HepG2 (cell line): Measurements from ENCODE around the gene PRR12. TPM values are rescaled to one million over a fixed set of nuclear protein-coding genes. Genes with fewer than 3 reads are reported as not detected.

Experiments
- ADNP ChIP-seq: sonication (generic); formaldehyde crosslinking; IDR thresholded peaks from 2 replicates; pipeline ENCODE4 v1.4.0; 2020; ENCODE audit warnings: missing genetic modification reagents
- CCAR2 ChIP-seq: fragments of 200-400 bp; formaldehyde crosslinking; optimal IDR thresholded peaks from 2 replicates; pipeline ENCODE3; 2018; ENCODE audit warnings: low read depth, mild to moderate bottlenecking, low read length, moderate library complexity
- HNRNPUL1 ChIP-seq: fragments of 200-400 bp; formaldehyde crosslinking; IDR thresholded peaks from 2 replicates; pipeline ENCODE4 v1.6.1; 2017; ENCODE audit warnings: low read depth, mild to moderate bottlenecking, low read length, moderate library complexity
- POLR2A ChIP-seq, 2 experiments: IDR thresholded peaks; 2 replicates each; pipeline ENCODE4 v1.6.1; 2011; ENCODE audit warnings: low read depth in 2 of 2, low read length in 2 of 2, mild to moderate bottlenecking in 1 of 2, moderate library complexity in 1 of 2; ENCODE audit not compliant: insufficient read depth in 1 of 2
- TOE1 ChIP-seq: sonication (generic); formaldehyde crosslinking; IDR thresholded peaks from 2 replicates; pipeline ENCODE4 v1.4.0; 2020; ENCODE audit warnings: mild to moderate bottlenecking, missing genetic modification reagents
- ZNF547 ChIP-seq: sonication (generic); formaldehyde crosslinking; IDR thresholded peaks from 2 replicates; pipeline ENCODE4 v1.5.1; 2020; ENCODE audit warnings: mild to moderate bottlenecking, missing genetic modification reagents
- ZNF660 ChIP-seq: sonication (generic); formaldehyde crosslinking; IDR thresholded peaks from 2 replicates; pipeline ENCODE4 v1.5.1; 2020; ENCODE audit warnings: mild to moderate bottlenecking, low read depth, missing genetic modification reagents, borderline replicate concordance
- ZNF672 ChIP-seq: sonication (generic); formaldehyde crosslinking; IDR thresholded peaks from 2 replicates; pipeline ENCODE4 v1.8.1; 2022; ENCODE audit warnings: missing genetic modification reagents
- ZNF775 ChIP-seq: sonication (generic); formaldehyde crosslinking; IDR thresholded peaks from 2 replicates; pipeline ENCODE4 v1.4.0; 2020; ENCODE audit warnings: missing genetic modification reagents, mild to moderate bottlenecking, moderate library complexity, borderline replicate concordance
- polyA plus RNA-seq, 8 experiments: library from polyadenylated mRNA; depleted of rRNA in 3 of 8; stranded (reverse) in 7 of 8; unstranded in 1 of 8; fragments of >200 nt; fragmentation: Illumina TruSeq in 4 of 8; extraction: Trizol in 4 of 8; gene quantifications; 2 replicates each; pipeline versions ENCODE4 v1.2.1 to v1.2.3, GENCODE V29; 2011 to 2016; ENCODE audit warnings: low read depth in 4 of 8, missing spikeins in 1 of 8, mixed read lengths in 1 of 8; ENCODE audit not compliant: insufficient read depth in 1 of 8
- total RNA-seq, 5 experiments: library from RNA; depleted of rRNA; stranded (reverse); fragments of >200 nt; fragmentation: Illumina TruSeq; extraction: Trizol; gene quantifications; 2 replicates each; pipeline ENCODE4 v1.2.3, GENCODE V29; 2016; ENCODE audit warnings: low read depth in 1 of 5
- TF ChIP-seq, protein P1 (sequence below): sonication (generic); formaldehyde crosslinking; IDR thresholded peaks from 2 replicates; pipeline ENCODE4 v1.4.0; 2020; ENCODE audit warnings: low read depth, missing genetic modification reagents
- TF ChIP-seq, protein P2 (sequence below): sonication (generic); formaldehyde crosslinking; IDR thresholded peaks from 2 replicates; pipeline ENCODE4 v1.5.0; 2020; ENCODE audit warnings: missing genetic modification reagents
- TF ChIP-seq, protein P3 (sequence below): sonication (generic); formaldehyde crosslinking; IDR thresholded peaks from 2 replicates; pipeline ENCODE4 v1.4.0; 2020; ENCODE audit warnings: missing genetic modification reagents, mild to moderate bottlenecking, borderline replicate concordance
- TF ChIP-seq, protein P4 (sequence below): sonication (generic); formaldehyde crosslinking; IDR thresholded peaks from 2 replicates; pipeline ENCODE4 v1.8.1; 2023; ENCODE audit warnings: missing genetic modification reagents, inconsistent platforms, borderline replicate concordance
- TF ChIP-seq, protein P5 (sequence below), 2 experiments: sonication (generic) in 1 of 2; formaldehyde crosslinking in 1 of 2; IDR thresholded peaks; 2 replicates each; pipeline versions ENCODE4 v1.4.0 to v1.6.1; 2018 to 2020; ENCODE audit warnings: missing genetic modification reagents in 2 of 2, borderline replicate concordance in 1 of 2, low read depth in 1 of 2, mild to moderate bottlenecking in 1 of 2, missing biosample characterization in 1 of 2
- TF ChIP-seq, protein P6 (sequence below): sonication (generic); formaldehyde crosslinking; IDR thresholded peaks from 2 replicates; pipeline ENCODE4 v1.4.0; 2020; ENCODE audit warnings: mild to moderate bottlenecking, missing genetic modification reagents

Gene PRR12
- total and polyA plus RNA-seq, 2 of the 13 experiments (the other 11 are each of a cell fraction or from before 2014, with no cell fraction given): 0.62 to 1.5 TPM

DNA sequence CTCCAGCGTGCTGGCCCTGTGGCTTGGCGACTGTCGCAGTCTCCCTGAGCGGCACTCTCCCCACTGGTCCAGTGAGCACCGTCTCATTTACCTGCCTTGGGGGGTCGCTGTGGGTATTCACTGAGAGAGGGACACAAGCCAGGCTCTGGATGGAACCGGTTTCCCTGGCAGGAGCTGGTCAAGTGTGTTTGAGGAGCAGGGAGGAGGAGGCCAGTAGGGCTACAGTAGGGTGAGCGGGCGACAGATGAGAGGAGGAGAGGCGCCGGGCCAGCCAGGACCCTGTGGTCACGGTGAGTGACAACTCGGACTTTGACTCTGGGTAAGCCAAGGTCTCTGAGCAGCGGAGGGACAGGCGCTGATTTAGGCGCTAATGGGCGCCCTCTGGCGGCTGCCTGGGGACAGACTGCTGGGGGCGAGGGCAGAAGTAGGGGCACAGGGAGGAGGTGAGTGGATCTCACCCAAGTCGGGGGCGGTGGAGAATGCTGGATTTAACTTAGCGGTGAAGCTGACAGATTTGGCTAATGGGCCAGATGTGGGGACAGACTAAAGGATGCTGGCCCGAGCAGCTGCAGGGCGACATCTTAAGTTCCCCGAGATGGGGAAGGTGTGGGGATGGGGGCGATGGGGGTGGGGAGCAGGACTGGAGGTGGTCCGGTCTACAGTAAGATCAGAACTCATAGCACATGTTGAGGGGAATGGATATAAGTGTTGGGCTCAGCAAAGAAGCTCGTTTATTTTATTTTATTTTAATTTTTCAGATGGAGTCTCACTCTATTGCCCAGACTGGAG, 81.3 kb downstream of the PRR12 start (continued):
- TF ChIP-seq, protein P1, sequence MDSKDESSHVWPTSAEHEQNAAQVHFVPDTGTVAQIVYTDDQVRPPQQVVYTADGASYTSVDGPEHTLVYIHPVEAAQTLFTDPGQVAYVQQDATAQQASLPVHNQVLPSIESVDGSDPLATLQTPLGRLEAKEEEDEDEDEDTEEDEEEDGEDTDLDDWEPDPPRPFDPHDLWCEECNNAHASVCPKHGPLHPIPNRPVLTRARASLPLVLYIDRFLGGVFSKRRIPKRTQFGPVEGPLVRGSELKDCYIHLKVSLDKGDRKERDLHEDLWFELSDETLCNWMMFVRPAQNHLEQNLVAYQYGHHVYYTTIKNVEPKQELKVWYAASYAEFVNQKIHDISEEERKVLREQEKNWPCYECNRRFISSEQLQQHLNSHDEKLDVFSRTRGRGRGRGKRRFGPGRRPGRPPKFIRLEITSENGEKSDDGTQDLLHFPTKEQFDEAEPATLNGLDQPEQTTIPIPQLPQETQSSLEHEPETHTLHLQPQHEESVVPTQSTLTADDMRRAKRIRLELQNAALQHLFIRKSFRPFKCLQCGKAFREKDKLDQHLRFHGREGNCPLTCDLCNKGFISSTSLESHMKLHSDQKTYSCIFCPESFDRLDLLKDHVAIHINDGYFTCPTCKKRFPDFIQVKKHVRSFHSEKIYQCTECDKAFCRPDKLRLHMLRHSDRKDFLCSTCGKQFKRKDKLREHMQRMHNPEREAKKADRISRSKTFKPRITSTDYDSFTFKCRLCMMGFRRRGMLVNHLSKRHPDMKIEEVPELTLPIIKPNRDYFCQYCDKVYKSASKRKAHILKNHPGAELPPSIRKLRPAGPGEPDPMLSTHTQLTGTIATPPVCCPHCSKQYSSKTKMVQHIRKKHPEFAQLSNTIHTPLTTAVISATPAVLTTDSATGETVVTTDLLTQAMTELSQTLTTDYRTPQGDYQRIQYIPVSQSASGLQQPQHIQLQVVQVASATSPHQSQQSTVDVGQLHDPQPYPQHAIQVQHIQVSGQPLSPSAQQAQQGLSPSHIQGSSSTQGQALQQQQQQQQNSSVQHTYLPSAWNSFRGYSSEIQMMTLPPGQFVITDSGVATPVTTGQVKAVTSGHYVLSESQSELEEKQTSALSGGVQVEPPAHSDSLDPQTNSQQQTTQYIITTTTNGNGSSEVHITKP (CRISPR knock-in tag): peak; percentile 86; the same call in 1 of the 2 replicates
- no peak for TF ChIP-seq ZNF775
- TF ChIP-seq, protein P2, sequence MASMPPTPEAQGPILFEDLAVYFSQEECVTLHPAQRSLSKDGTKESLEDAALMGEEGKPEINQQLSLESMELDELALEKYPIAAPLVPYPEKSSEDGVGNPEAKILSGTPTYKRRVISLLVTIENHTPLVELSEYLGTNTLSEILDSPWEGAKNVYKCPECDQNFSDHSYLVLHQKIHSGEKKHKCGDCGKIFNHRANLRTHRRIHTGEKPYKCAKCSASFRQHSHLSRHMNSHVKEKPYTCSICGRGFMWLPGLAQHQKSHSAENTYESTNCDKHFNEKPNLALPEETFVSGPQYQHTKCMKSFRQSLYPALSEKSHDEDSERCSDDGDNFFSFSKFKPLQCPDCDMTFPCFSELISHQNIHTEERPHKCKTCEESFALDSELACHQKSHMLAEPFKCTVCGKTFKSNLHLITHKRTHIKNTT (CRISPR knock-in tag): no peak
- TF ChIP-seq, protein P3, sequence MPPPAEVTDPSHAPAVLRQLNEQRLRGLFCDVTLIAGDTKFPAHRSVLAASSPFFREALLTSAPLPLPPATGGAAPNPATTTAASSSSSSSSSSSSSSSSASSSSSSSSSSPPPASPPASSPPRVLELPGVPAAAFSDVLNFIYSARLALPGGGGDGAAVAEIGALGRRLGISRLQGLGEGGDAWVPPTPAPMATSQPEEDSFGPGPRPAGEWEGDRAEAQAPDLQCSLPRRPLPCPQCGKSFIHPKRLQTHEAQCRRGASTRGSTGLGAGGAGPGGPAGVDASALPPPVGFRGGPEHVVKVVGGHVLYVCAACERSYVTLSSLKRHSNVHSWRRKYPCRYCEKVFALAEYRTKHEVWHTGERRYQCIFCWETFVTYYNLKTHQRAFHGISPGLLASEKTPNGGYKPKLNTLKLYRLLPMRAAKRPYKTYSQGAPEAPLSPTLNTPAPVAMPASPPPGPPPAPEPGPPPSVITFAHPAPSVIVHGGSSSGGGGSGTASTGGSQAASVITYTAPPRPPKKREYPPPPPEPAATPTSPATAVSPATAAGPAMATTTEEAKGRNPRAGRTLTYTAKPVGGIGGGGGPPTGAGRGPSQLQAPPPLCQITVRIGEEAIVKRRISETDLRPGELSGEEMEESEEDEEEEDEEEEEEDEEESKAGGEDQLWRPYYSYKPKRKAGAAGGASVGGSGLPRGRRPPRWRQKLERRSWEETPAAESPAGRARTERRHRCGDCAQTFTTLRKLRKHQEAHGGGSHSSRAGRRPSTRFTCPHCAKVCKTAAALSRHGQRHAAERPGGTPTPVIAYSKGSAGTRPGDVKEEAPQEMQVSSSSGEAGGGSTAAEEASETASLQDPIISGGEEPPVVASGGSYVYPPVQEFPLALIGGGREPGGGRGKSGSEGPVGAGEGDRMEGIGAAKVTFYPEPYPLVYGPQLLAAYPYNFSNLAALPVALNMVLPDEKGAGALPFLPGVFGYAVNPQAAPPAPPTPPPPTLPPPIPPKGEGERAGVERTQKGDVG (CRISPR knock-in tag): peak; percentile 75; the same call in 1 of the 2 replicates
- TF ChIP-seq, protein P4, sequence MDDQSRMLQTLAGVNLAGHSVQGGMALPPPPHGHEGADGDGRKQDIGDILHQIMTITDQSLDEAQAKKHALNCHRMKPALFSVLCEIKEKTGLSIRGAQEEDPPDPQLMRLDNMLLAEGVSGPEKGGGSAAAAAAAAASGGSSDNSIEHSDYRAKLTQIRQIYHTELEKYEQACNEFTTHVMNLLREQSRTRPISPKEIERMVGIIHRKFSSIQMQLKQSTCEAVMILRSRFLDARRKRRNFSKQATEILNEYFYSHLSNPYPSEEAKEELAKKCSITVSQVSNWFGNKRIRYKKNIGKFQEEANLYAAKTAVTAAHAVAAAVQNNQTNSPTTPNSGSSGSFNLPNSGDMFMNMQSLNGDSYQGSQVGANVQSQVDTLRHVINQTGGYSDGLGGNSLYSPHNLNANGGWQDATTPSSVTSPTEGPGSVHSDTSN (CRISPR knock-in tag): 0 out of 2 replicates have a peak, but pooled peaks have one; percentile 43
- TF ChIP-seq ZNF547 (CRISPR knock-in tag): peak; percentile 75; the same call in 1 of the 2 replicates
- no peak for TF ChIP-seq ADNP (CRISPR knock-in tag)
- TF ChIP-seq ZNF672: 0 out of 2 replicates have a peak, but pooled peaks have one; percentile 80
- TF ChIP-seq, protein P5, sequence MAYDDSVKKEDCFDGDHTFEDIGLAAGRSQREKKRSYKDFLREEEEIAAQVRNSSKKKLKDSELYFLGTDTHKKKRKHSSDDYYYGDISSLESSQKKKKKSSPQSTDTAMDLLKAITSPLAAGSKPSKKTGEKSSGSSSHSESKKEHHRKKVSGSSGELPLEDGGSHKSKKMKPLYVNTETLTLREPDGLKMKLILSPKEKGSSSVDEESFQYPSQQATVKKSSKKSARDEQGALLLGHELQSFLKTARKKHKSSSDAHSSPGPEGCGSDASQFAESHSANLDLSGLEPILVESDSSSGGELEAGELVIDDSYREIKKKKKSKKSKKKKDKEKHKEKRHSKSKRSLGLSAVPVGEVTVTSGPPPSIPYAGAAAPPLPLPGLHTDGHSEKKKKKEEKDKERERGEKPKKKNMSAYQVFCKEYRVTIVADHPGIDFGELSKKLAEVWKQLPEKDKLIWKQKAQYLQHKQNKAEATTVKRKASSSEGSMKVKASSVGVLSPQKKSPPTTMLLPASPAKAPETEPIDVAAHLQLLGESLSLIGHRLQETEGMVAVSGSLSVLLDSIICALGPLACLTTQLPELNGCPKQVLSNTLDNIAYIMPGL (CRISPR knock-in tag; IDR thresholded peaks at IDR 0.05; ENCODE audit: borderline replicate concordance in 1 of 2, low read depth in 1 of 2): peak; percentile 90 to 91; a peak in 3 of 4 replicates
- no peak for TF ChIP-seq HNRNPUL1
- TF ChIP-seq, protein P6, sequence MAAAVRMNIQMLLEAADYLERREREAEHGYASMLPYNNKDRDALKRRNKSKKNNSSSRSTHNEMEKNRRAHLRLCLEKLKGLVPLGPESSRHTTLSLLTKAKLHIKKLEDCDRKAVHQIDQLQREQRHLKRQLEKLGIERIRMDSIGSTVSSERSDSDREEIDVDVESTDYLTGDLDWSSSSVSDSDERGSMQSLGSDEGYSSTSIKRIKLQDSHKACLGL (CRISPR knock-in tag): peak; percentile 50; the same call in 1 of the 2 replicates
- TF ChIP-seq TOE1 (CRISPR knock-in tag): no peak
- peak; percentile 56 to 76; a peak in 3 of 4 replicates for TF ChIP-seq POLR2A (IDR thresholded peaks at IDR 0.05; ENCODE audit: insufficient read depth in 1 of 2, low read depth in 2 of 2, low read length in 2 of 2)
- TF ChIP-seq CCAR2: no peak
- TF ChIP-seq ZNF660 (CRISPR knock-in tag): no peak
